Fibroblast of the aortic adventitia (primary cell): ENCODE data around the gene VNN1. TPM values are rescaled to one million over a fixed set of nuclear protein-coding genes. Genes with fewer than 3 reads are reported as not detected.
"Not testable (repeated sequence)": the region's sequence is repeated elsewhere in the genome, so short reads cannot be mapped to it uniquely, and the experiment has no call there.

Source experiments
- DNase-seq: peaks from one replicate; pipeline ENCODE4 v3.0.0-alpha.2; 2010; ENCODE audit warnings: low read depth
- H3K4me3 ChIP-seq: 2 replicates; pipeline ENCODE4 v1.5.1; 2011; ENCODE audit warnings: low read depth, mild to moderate bottlenecking, control low read depth, low read length, moderate library complexity
- total RNA-seq: library from RNA; depleted of rRNA; stranded (reverse); fragments of >200 nt; gene quantifications from 2 replicates; pipeline ENCODE4 v1.2.3, GENCODE V29; 2012; ENCODE audit warnings: low replicate concordance
- TF ChIP-seq, protein P1 (sequence below): IDR thresholded peaks from 2 replicates; pipeline ENCODE4 v1.5.1; 2011; ENCODE audit warnings: mild to moderate bottlenecking, low read length, control low read depth, inconsistent platforms; ENCODE audit not compliant: insufficient read depth

VNN1 gene
- total RNA-seq, 1 donor, result under 0.01 TPM

DNA sequence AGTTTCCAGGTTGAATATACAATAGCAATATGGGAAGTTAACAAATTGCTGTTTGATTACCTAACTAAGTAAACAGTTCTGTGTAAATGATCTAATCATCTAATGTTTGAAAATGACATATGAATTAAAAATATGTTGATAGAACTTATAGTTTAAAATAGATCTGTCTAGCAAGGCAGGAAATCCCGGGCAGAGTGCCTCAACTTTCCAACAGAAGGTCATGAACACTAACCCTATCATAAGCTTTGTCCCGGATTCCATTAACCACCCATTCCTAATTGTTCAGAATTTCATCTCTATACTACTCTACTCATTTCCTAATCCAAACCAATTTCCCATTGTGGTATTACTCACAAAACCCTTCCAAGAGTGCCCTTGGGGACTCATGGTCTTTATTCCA is 65.0 kb downstream of the VNN1 start:
- DNase-seq, result peak; percentile 9
- TF ChIP-seq, protein P1, sequence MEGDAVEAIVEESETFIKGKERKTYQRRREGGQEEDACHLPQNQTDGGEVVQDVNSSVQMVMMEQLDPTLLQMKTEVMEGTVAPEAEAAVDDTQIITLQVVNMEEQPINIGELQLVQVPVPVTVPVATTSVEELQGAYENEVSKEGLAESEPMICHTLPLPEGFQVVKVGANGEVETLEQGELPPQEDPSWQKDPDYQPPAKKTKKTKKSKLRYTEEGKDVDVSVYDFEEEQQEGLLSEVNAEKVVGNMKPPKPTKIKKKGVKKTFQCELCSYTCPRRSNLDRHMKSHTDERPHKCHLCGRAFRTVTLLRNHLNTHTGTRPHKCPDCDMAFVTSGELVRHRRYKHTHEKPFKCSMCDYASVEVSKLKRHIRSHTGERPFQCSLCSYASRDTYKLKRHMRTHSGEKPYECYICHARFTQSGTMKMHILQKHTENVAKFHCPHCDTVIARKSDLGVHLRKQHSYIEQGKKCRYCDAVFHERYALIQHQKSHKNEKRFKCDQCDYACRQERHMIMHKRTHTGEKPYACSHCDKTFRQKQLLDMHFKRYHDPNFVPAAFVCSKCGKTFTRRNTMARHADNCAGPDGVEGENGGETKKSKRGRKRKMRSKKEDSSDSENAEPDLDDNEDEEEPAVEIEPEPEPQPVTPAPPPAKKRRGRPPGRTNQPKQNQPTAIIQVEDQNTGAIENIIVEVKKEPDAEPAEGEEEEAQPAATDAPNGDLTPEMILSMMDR, result no peak
- H3K4me3 ChIP-seq, result no peak overlapping the region

DNA sequence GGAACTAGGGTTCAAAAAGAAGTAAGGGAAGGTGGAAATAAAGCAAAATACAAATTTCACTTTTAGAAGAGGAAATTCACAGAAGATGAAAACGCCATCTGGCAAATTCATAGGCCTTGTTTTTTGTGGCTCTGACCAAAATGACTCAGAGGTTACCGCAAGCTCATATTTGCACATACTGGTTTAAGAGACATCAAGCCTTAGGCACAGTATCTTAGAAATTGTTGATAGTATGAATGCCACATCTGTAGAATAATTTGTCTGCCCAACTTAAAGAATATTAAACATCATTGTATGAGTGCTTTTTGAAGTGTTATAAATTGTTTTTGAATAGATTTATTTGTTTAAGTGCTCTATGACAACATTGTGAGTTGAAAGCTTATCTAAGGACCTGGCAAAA is 65.5 kb downstream of the VNN1 start:
- TF ChIP-seq, protein P1, result no peak
- peak; percentile 68 for DNase-seq
- no peak overlapping the region for H3K4me3 ChIP-seq

DNA sequence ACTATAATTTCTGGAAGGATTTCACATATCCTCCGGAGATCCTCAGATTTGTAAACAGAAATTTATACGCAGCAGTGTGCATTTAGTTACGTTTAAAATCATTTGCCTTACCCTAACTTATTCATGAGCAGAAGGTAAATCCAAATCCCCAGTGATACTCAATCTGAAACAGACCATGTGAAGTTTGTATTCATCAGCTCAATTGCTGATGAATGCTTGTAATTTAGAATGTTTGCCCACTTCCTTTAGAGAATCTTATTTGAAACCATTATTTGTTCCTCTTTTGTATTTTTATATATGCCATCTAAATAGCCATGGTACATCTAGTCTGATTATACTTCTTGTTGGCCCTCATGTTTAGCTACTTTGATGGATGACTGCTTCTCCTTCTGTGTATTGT is 70.3 kb downstream of the VNN1 start:
- TF ChIP-seq, protein P1, result no peak
- H3K4me3 ChIP-seq, result no peak overlapping the region
- DNase-seq, result no peak

DNA sequence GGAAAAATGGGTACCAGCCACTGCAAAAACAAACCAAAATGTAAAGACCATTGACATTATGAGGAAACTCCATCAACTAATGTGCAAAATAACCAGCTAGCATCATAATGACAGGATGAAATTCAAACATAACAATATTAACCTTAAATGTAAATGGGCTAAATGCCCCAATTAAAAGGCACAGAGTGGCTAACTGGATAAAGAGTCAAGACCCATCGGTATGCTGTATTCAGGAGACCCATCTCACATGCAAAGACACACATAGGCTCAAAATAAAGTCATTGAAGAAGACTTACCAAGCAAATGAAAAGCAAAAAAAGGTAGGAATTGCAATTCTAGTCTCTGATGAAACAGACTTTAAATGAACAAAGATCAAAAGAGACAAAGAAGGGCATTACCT is 76.7 kb downstream of the VNN1 start:
- DNase-seq, H3K4me3 ChIP-seq: not testable (repeated sequence)

DNA sequence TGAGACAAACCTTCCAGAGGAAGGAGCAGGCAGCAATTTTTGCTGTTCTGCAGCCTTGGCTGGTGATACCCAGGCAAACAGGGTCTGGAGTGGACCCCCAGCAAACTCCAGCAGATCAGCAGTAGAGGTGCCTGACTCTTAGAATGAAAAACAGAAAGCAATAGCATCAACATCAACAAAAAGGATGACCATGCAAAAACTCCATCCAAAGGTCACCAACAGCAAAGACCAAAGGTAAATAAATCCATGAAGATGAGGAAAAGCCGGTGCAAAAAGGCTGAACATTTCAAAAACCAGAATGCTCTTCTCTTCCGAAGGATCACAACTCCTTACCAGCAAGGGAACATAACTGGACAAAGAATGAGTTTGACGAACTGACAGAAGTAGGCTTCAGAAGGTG is 77.9 kb downstream of the VNN1 start:
- H3K4me3 ChIP-seq, DNase-seq: not testable (repeated sequence)

DNA sequence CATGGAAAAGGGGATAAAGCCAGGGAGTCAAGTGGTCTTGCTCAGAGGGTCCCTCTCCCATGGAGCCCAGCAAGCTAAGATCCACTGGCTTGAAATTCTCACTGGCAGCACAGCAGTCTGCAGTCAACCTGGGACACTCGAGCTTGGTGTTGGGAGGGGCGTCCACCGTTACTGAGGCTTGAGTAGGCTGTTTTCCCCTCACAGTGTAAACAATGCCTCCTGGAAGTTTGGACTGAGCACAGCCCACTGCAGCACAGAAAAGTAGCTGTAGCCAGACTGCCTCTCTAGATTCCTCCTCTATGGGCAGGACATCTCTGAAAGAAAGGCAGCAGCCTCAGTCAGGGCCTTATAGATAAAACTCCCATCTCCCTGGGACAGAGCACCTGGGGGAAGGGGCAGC is 78.6 kb downstream of the VNN1 start:
- H3K4me3 ChIP-seq, DNase-seq: not testable (repeated sequence)

DNA sequence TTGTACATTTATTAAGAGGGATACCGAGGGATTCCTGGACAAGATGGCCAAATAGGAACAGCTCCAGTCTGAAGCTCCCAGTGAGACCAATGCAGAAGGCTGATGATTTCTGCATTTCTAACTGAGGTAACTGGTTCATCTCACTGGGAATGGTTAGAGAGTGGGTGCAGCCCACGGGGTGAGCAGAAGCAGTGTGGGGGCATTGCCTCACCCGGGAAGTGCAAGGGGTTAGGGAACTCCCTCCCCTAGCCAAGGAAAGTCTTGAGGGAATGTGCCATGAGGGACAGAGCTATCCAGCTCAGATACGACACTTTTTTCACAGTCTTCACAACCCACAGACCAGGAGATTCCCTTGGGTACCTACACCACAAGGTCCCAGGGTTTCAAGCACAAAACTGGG is 79.1 kb downstream of the VNN1 start:
- no peak for DNase-seq
- H3K4me3 ChIP-seq, result no peak overlapping the region
- TF ChIP-seq, protein P1, result no peak

DNA sequence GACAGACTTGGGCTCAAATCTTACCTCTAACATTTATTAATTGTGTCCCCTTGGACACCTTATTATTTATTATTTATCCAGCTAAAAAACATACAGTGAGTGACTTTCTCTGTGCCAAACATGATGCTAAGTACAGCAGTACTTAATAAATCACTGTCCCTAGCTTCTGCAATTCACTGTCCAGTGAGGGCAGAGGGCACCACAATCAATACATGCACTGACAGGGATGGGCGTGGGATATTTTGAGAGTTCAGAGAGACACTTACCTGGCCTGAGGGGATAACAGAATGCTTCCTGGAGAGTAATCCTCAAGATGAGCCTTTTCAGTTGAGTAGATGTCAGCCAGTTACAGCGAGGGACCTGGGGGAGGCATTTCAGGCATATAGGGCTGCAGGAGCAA is 80.5 kb downstream of the VNN1 start:
- no peak for DNase-seq
- TF ChIP-seq, protein P1, result no peak
- no peak overlapping the region for H3K4me3 ChIP-seq

Other genes starting within 250 kb of the VNN1 start
- 21.9 and 49.7 TPM in 2 replicates for gene STX7, start 200.9 kb downstream of the VNN1 start, total RNA-seq
- 0.09 TPM in 1 of 2 replicates, not detected in the other for gene TAAR9, start 175.8 kb downstream of the VNN1 start, total RNA-seq
- gene TAAR8, start 161.4 kb downstream of the VNN1 start, total RNA-seq, result not detected in 2 replicates
- not detected in 2 replicates for gene TAAR6, start 143.7 kb downstream of the VNN1 start, total RNA-seq
- not detected in 2 replicates for gene TAAR5, start 124.3 kb downstream of the VNN1 start, total RNA-seq
- not detected in 2 replicates for gene TAAR2, start 89.8 kb downstream of the VNN1 start, total RNA-seq
- gene TAAR1, start 54.9 kb downstream of the VNN1 start, total RNA-seq, result not detected in 2 replicates
- gene VNN2, start 43.8 kb upstream of the VNN1 start, total RNA-seq, result 0.18 TPM in 1 of 2 replicates, not detected in the other
- gene SLC18B1, start 84.6 kb upstream of the VNN1 start, total RNA-seq, result 6.8 and 17.8 TPM in 2 replicates
- 735 and 2,091 TPM in 2 replicates for gene RPS12, start 100.5 kb upstream of the VNN1 start, total RNA-seq